ENCODE results near the gene COX7A2L.

GRCh38 chr2:42353792-42354429, 7.1 kb downstream of the COX7A2L start:
- TF ChIP-seq POLR2AphosphoS5 (IDR thresholded peaks at IDR 0.05; ENCODE audit: low read depth) = no peak
- 0 out of 4 replicates have a peak, but pooled peaks of 1 of the 2 experiments have one; percentile 11 for TF ChIP-seq CTCF (conservative IDR thresholded peaks at IDR 0.05; ENCODE audit: low read depth in 2 of 2)
- no peak for TF ChIP-seq JUNB (IDR thresholded peaks at IDR 0.05; ENCODE audit: unreplicated experiment)
- TF ChIP-seq EZH2 (IDR thresholded peaks at IDR 0.05; ENCODE audit: low read depth, unreplicated experiment) = no peak
- no peak for TF ChIP-seq REST (IDR thresholded peaks at IDR 0.05; ENCODE audit: unreplicated experiment)
- TF ChIP-seq STAT1 (IDR thresholded peaks at IDR 0.05; ENCODE audit: unreplicated experiment) = no peak
- TF ChIP-seq ZNF462 (CRISPR knock-in tag; IDR thresholded peaks at IDR 0.05) = no peak
- TF ChIP-seq EZH2phosphoT487 (IDR thresholded peaks at IDR 0.05; ENCODE audit: unreplicated experiment) = no peak
- TF ChIP-seq CREB1 (CRISPR knock-in tag; IDR thresholded peaks at IDR 0.05; ENCODE audit: low read depth) = no peak
- no peak for TF ChIP-seq ZNF114 (CRISPR knock-in tag; IDR thresholded peaks at IDR 0.05)
- TF ChIP-seq ZNF331 (CRISPR knock-in tag; IDR thresholded peaks at IDR 0.05; ENCODE audit: low read depth) = no peak
